Loucy (cell line): ENCODE measurements around the gene CD79B.
A peak's percentile ranks its signal among the peaks of the same experiment; 100 is the strongest.

ENCODE experiments used
- H2AFZ ChIP-seq: fragments of 200-600 bp; sonication (generic); 2 replicates; pipeline ENCODE4 v1.6.0; 2016; ENCODE audit warnings: antibody characterized with exemption, mild to moderate bottlenecking, low read length, moderate library complexity
- H3F3A ChIP-seq: fragments of 200-600 bp; 2 replicates; pipeline ENCODE4 v1.6.0; 2016; ENCODE audit warnings: antibody characterized with exemption, low read depth, mild to moderate bottlenecking
- H3K27me3 ChIP-seq: fragments of 200-600 bp; sonication (generic); 2 replicates; pipeline ENCODE4 v1.6.1; 2014; ENCODE audit warnings: low read length, mild to moderate bottlenecking; ENCODE audit not compliant: insufficient read depth, poor library complexity, severe bottlenecking
- H3K36me3 ChIP-seq: fragments of 200-600 bp; sonication (generic); 2 replicates; pipeline ENCODE4 v1.6.1; 2016; ENCODE audit warnings: low read length; ENCODE audit not compliant: insufficient read depth
- H3K4me1 ChIP-seq: fragments of 200-600 bp; sonication (generic); 2 replicates; pipeline ENCODE4 v1.5.1; 2014; ENCODE audit warnings: low read length, mild to moderate bottlenecking; ENCODE audit not compliant: insufficient read depth, poor library complexity, severe bottlenecking
- H3K4me2 ChIP-seq: fragments of 200-600 bp; sonication (generic); 2 replicates; pipeline ENCODE4 v1.6.0; 2014; ENCODE audit warnings: antibody characterized with exemption, low read length, low read depth, mild to moderate bottlenecking; ENCODE audit not compliant: poor library complexity, severe bottlenecking
- H3K4me3 ChIP-seq: fragments of 200-600 bp; sonication (generic); 2 replicates; pipeline ENCODE4 v1.5.1; 2014; ENCODE audit warnings: low read length, mild to moderate bottlenecking, mixed read lengths; ENCODE audit not compliant: poor library complexity, severe bottlenecking
- H3K79me2 ChIP-seq: fragments of 200-600 bp; sonication (generic); 2 replicates; pipeline ENCODE4 v1.6.1; 2014; ENCODE audit warnings: low read length; ENCODE audit not compliant: insufficient read depth
- H3K9ac ChIP-seq: fragments of 200-600 bp; sonication (generic); 2 replicates; pipeline ENCODE4 v1.6.0; 2014; ENCODE audit warnings: mild to moderate bottlenecking, low read depth, low read length, moderate library complexity; ENCODE audit not compliant: poor library complexity, severe bottlenecking
- H3K9me2 ChIP-seq: fragments of 200-600 bp; sonication (generic); replicated peaks from 2 replicates; pipeline ENCODE4 v1.6.1; 2016; ENCODE audit warnings: low read depth, low read length, mixed read lengths
- H3K9me3 ChIP-seq: fragments of 200-600 bp; sonication (generic); 2 replicates; pipeline ENCODE4 v1.6.1; 2014; ENCODE audit warnings: mild to moderate bottlenecking, antibody characterized with exemption, low read length, low read depth; ENCODE audit not compliant: insufficient read depth
- H4K20me1 ChIP-seq: fragments of 200-600 bp; sonication (generic); 2 replicates; pipeline ENCODE4 v1.6.0; 2014; ENCODE audit warnings: antibody characterized with exemption, low read length, mild to moderate bottlenecking; ENCODE audit not compliant: insufficient read depth, poor library complexity, severe bottlenecking
- EZH2phosphoT487 ChIP-seq: fragments of 200-600 bp; IDR thresholded peaks from 2 replicates; pipeline ENCODE4 v1.6.1; 2018; ENCODE audit warnings: antibody characterized with exemption, mild to moderate bottlenecking, moderate library complexity, borderline replicate concordance
- TF ChIP-seq, protein P1 (sequence below): fragments of 200-600 bp; sonication (generic); conservative IDR thresholded peaks from 2 replicates; pipeline ENCODE4 v1.5.1; 2014; ENCODE audit warnings: mild to moderate bottlenecking, antibody characterized with exemption, low read length

The CD79B gene

DNA sequence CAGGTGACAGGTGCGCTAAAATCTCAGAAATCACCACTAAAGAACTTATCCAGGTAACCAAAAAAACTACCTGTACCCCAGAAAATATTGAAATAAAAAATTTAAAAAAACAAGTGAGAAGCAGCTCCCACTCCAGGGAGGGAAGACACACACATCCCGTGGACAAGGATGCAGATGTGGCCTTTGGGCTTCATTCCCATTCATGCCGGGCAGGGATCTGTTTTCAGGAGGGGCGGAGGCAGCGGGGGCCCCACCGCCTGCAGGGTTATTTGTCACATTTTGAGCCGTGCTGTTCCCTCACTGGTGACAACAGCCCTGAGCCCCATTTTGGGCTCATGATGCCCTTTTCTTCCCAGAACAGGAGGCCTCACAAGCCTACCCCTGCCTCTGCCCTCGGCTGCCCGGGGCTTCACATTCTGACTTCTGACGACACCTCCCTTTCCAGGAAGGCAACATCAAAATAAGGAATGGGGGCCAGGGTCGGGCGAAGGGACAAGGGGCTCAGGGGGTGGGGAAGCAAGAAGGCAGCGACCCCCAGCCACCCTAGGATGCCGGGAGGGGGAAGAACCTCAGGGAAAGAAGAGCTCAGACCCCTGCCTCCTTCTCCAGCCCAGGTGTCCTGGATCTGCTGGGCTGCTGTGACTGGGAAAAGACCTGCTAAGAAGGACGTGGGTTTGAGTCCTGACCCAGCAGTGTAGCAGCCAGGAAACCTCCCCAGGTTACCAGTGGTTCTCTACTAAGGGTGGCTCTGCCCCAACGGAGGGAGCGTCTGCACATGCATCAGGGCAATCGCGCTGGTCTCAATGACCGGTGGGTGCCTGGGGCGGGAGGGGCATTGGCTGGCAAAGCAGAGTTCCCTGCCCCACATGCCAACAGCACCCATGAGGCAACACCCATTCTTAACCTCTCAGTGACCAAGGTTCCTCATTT, 2.3 kb upstream of the CD79B start:
- no peak for TF ChIP-seq EZH2phosphoT487
- TF ChIP-seq, protein P1, sequence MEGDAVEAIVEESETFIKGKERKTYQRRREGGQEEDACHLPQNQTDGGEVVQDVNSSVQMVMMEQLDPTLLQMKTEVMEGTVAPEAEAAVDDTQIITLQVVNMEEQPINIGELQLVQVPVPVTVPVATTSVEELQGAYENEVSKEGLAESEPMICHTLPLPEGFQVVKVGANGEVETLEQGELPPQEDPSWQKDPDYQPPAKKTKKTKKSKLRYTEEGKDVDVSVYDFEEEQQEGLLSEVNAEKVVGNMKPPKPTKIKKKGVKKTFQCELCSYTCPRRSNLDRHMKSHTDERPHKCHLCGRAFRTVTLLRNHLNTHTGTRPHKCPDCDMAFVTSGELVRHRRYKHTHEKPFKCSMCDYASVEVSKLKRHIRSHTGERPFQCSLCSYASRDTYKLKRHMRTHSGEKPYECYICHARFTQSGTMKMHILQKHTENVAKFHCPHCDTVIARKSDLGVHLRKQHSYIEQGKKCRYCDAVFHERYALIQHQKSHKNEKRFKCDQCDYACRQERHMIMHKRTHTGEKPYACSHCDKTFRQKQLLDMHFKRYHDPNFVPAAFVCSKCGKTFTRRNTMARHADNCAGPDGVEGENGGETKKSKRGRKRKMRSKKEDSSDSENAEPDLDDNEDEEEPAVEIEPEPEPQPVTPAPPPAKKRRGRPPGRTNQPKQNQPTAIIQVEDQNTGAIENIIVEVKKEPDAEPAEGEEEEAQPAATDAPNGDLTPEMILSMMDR, result no peak
- H3K9me2 ChIP-seq, result no peaks in the 10 kb centered on the region
- peaks cover 42% of the 10 kb centered on the region for H3K79me2 ChIP-seq
- no peaks in the 10 kb centered on the region for H3F3A ChIP-seq
- peaks cover 43% of the 10 kb centered on the region for H3K4me1 ChIP-seq
- H3K36me3 ChIP-seq, result no peaks in the 10 kb centered on the region; the same call in 1 of the 2 replicates
- H3K9ac ChIP-seq, result no peak overlapping the region
- H3K27me3 ChIP-seq, result no peaks in the 10 kb centered on the region
- no peak overlapping the region for H3K4me2 ChIP-seq
- H3K4me3 ChIP-seq, result no peak overlapping the region
- H3K9me3 ChIP-seq, result no peaks in the 10 kb centered on the region
- no peak overlapping the region for H2AFZ ChIP-seq
- H4K20me1 ChIP-seq, result peaks cover 9% of the 10 kb centered on the region

DNA sequence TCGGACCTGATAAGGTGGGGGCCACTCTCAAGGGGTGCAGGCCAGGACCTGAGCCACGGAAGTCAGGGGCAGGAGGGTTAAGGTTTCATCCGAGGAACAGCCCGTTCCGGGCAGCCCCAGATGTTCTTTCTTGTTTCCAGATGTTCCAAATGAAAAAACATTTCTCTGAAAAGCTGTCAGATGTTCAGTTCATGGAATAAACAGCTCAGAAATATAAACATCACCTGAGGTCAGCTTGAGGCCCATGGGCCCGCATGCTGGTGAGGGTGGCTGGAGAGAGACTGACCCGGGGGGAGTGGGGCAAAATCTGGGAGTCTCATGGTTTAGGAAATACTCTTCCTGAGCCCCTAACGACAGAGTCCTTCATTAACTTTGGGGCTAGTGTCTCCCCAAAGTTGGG, 1.5 kb upstream of the CD79B start:
- Histone ChIP-seq H3K9me3 (no peaks in the 10 kb centered on the region), H3K79me2 (peaks cover 45% of the 10 kb centered on the region), H3K4me1 (peaks cover 34% of the 10 kb centered on the region), H3K9me2 (no peaks in the 10 kb centered on the region), H2AFZ (no peak overlapping the region), H3K4me3 (peak overlapping the region; percentile 90), H4K20me1 (peaks cover 9% of the 10 kb centered on the region), H3K9ac (peak overlapping the region; percentile 91), H3F3A (no peaks in the 10 kb centered on the region), H3K27me3 (no peaks in the 10 kb centered on the region), H3K4me2 (peak overlapping the region; percentile 85), H3K36me3 (peaks cover 4% of the 10 kb centered on the region; the same call in 1 of the 2 replicates)
- TF ChIP-seq EZH2phosphoT487, result no peak
- TF ChIP-seq, protein P1, result no peak

DNA sequence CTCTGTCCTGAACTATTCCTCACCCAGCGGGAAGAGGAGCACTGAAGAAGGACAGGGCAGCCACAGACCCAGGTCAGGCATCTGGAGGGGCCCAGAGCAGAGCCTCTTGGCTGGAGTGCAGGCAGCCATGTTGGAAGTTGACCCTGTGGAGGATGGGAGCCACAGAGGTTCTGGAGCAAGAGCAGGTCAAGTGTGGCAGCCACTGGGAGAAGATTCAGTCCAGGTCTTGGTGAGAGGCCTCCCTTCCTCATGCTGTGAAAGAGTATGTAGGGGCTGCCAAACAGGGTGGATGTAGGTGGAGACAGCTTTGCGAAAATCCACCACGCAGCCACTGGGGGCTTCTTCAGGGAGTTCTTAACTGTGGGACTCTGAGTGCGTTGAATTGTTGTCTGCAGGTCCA, 590 bp upstream of the CD79B start:
- peak overlapping the region; percentile 91 for H3K9ac ChIP-seq

More for the DNA sequence above, 590 bp upstream of the CD79B start:
- H3K9me2 ChIP-seq, result no peaks in the 10 kb centered on the region
- H3K4me2 ChIP-seq, result peak overlapping the region; percentile 85
- H3K27me3 ChIP-seq, result no peaks in the 10 kb centered on the region
- H3K9me3 ChIP-seq, result no peaks in the 10 kb centered on the region
- peaks cover 6% of the 10 kb centered on the region; the same call in 1 of the 2 replicates for H3K36me3 ChIP-seq
- H3K79me2 ChIP-seq, result peaks cover 45% of the 10 kb centered on the region
- H3K4me1 ChIP-seq, result peaks cover 31% of the 10 kb centered on the region
- TF ChIP-seq EZH2phosphoT487, result no peak
- TF ChIP-seq, protein P1, result 0 out of 2 replicates have a peak, but pooled peaks have one; percentile 22
- peak overlapping the region; percentile 57 for H2AFZ ChIP-seq
- peaks cover 9% of the 10 kb centered on the region for H4K20me1 ChIP-seq
- peak overlapping the region; percentile 90 for H3K4me3 ChIP-seq
- no peaks in the 10 kb centered on the region for H3F3A ChIP-seq
